Measurements from ENCODE around the gene C2CD4C.

GRCh38 chr19:384799-385169 lies 24.2 kb downstream of the C2CD4C start:
- TF ChIP-seq EZH2 (IDR thresholded peaks at IDR 0.05; ENCODE audit: low read length, unreplicated experiment), result no peak
- no peak for TF ChIP-seq CTCF (conservative IDR thresholded peaks at IDR 0.05; ENCODE audit: low read depth, low read length)
